SU-DHL-6 (cell line): ENCODE measurements around the gene GRIK4.

Experiments used
- H2AFZ ChIP-seq: fragments of 200-600 bp; sonication (generic); 2 replicates; pipeline ENCODE4 v1.6.1; 2014; ENCODE audit warnings: low read depth, mild to moderate bottlenecking, moderate library complexity, mixed read lengths, antibody characterized with exemption, low read length; ENCODE audit not compliant: severe bottlenecking
- H3F3A ChIP-seq: fragments of 200-600 bp; shearing (Covaris generic); 2 replicates; pipeline ENCODE4 v1.6.0; 2016; ENCODE audit warnings: antibody characterized with exemption, mild to moderate bottlenecking; ENCODE audit not compliant: insufficient read depth
- H3K27ac ChIP-seq: fragments of 200-600 bp; sonication (generic); 2 replicates; pipeline ENCODE4 v1.5.1; 2016; ENCODE audit warnings: low read depth, mild to moderate bottlenecking, low read length, moderate library complexity, mixed read lengths
- H3K27me3 ChIP-seq: fragments of 200-600 bp; sonication (generic), shearing (Covaris generic); 2 replicates; pipeline ENCODE4 v1.6.0; 2014; ENCODE audit warnings: mild to moderate bottlenecking, low read length
- H3K36me3 ChIP-seq: fragments of 200-600 bp; sonication (generic); 2 replicates; pipeline ENCODE4 v1.6.1; 2014; ENCODE audit warnings: mild to moderate bottlenecking, low read length, mixed read lengths
- H3K4me2 ChIP-seq: fragments of 300-600, 200-600 bp; shearing (Covaris generic), sonication (generic); 2 replicates; pipeline ENCODE4 v1.6.0; 2014; ENCODE audit warnings: low read length, low read depth, mild to moderate bottlenecking; ENCODE audit not compliant: poor library complexity, severe bottlenecking
- H3K4me3 ChIP-seq: fragments of 200-600 bp; sonication (generic); 2 replicates; pipeline ENCODE4 v1.5.1; 2014; ENCODE audit warnings: antibody characterized with exemption, low read length, mild to moderate bottlenecking, mixed read lengths; ENCODE audit not compliant: insufficient read depth, poor library complexity, severe bottlenecking
- H3K79me2 ChIP-seq: fragments of 200-600 bp; sonication (generic); 2 replicates; pipeline ENCODE4 v1.6.1; 2014; ENCODE audit warnings: mild to moderate bottlenecking, low read length, moderate library complexity; ENCODE audit not compliant: insufficient read depth
- H3K9ac ChIP-seq: fragments of 200-600 bp; sonication (generic); 2 replicates; pipeline ENCODE4 v1.7.0; 2014; ENCODE audit warnings: mild to moderate bottlenecking, low read length
- H3K9me2 ChIP-seq: fragments of 200-600 bp; sonication (generic); replicated peaks from 2 replicates; pipeline ENCODE4 v1.6.1; 2014; ENCODE audit warnings: low read length; ENCODE audit not compliant: insufficient read depth
- H3K9me3 ChIP-seq: fragments of 200-600 bp; sonication (generic); 2 replicates; pipeline ENCODE4 v1.6.1; 2014; ENCODE audit warnings: low read length, mixed read lengths; ENCODE audit not compliant: insufficient read depth
- H4K20me1 ChIP-seq: fragments of 200-600 bp; sonication (generic); 2 replicates; pipeline ENCODE4 v1.6.1; 2014; ENCODE audit warnings: low read depth, mild to moderate bottlenecking, antibody characterized with exemption, low read length, moderate library complexity, mixed read lengths
- CTCF ChIP-seq: fragments of 200-600 bp; sonication (generic); IDR thresholded peaks from one replicate; pipeline ENCODE4 v1.5.1; 2017; ENCODE audit warnings: antibody characterized with exemption, mild to moderate bottlenecking, low read length, moderate library complexity; ENCODE audit not compliant: insufficient read depth, poor library complexity, severe bottlenecking
- EZH2phosphoT487 ChIP-seq: fragments of 200-600 bp; sonication (generic), shearing (Covaris generic); conservative IDR thresholded peaks from 2 replicates; pipeline ENCODE4 v1.6.1; 2018; ENCODE audit warnings: mild to moderate bottlenecking, antibody characterized with exemption, low read length, moderate library complexity, mixed read lengths

The GRIK4 gene

DNA sequence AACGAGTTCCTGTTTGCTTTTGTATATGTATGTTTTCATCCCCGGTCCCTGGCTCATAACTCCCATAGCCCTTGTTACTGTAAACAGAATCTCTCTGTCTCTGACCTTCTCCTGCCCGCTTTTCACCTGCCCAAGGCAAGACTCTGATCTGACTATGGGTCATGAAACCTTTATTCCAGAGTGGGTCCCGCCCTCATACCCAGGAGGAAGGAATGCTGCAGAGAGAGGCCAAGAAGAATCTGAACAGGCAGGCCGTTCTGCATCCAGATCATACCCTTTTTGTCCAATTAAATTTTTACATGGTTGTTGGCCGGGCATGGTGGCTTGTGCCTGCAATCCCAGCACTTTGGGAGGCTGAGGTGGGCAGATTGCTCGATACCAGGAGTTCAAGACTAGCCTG lies 39.6 kb downstream of the GRIK4 start:
- H2AFZ ChIP-seq: no peak overlapping the region
- H3K9me3 ChIP-seq: no peaks in the 10 kb centered on the region
- no peak for TF ChIP-seq EZH2phosphoT487
- TF ChIP-seq CTCF: no peak
- H3K79me2 ChIP-seq: no peaks in the 10 kb centered on the region
- H3K36me3 ChIP-seq: no peaks in the 10 kb centered on the region
- H4K20me1 ChIP-seq: no peaks in the 10 kb centered on the region
- no peak overlapping the region for H3K27ac ChIP-seq
- H3K9ac ChIP-seq: no peak overlapping the region
- H3K27me3 ChIP-seq: no peaks in the 10 kb centered on the region
- no peak overlapping the region for H3K4me2 ChIP-seq
- H3K9me2 ChIP-seq: no peaks in the 10 kb centered on the region
- H3F3A ChIP-seq: no peaks in the 10 kb centered on the region
- H3K4me3 ChIP-seq: no peak overlapping the region

DNA sequence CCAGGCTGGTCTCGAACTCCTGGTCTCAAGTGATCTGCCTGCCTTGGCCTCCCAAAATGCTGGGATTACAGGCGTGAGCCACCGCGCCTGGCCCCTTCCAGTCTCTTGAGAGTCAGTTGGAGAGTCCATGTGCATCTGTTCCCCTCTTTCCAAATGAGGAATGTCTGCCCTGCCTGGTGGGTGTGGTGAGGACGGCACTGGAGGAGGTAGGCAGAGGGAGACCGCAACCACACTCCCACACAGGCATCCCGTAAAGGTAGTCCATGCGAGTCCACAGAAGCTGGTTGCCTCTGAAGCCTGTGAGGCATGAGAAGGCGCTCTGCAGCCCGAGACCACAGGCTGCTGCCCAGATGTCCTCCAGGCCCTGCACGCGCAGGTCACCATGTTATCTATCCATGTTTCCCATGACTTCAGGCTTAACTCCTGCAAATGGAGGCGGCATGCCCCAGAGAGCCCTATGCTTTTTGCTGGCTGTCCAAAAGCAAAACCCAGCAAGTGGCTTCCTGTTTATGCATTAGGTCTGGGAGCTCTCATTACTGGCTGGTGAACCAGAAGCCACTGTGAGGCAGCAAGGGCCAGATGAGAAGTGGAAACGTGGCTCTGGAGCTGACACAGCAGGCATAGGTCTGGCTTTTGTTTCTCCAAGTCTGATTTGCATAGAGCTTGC lies 43.4 kb downstream of the GRIK4 start:
- H3K9me3 ChIP-seq: no peaks in the 10 kb centered on the region
- H3K27ac ChIP-seq: no peak overlapping the region
- no peak overlapping the region for H3K9ac ChIP-seq
- no peaks in the 10 kb centered on the region for H3F3A ChIP-seq
- H2AFZ ChIP-seq: no peak overlapping the region
- no peaks in the 10 kb centered on the region for H3K36me3 ChIP-seq
- no peak overlapping the region for H3K4me3 ChIP-seq
- H3K27me3 ChIP-seq: no peaks in the 10 kb centered on the region
- H4K20me1 ChIP-seq: no peaks in the 10 kb centered on the region
- no peaks in the 10 kb centered on the region for H3K79me2 ChIP-seq
- H3K4me2 ChIP-seq: no peak overlapping the region
- H3K9me2 ChIP-seq: no peaks in the 10 kb centered on the region
- no peak for TF ChIP-seq EZH2phosphoT487
- TF ChIP-seq CTCF: no peak

DNA sequence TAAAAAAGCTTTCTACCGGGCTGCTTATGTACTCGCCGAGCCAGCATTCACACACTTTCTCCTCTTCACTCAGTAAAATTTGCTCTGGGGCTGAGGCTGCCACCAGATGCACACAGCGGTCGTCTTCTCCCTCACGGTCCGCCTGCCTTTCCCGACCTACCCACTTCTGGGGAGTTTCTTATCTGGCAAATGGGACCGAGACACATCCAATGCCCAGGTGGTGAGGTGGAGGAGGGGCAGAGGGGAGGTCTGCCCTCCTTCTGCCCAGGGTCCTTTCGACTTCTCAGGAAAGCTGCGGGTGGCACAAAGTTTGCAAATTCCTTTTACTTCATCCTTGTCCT lies 43.9 kb downstream of the GRIK4 start:
- Histone ChIP-seq H3F3A (no peaks in the 10 kb centered on the region), H2AFZ (no peak overlapping the region), H3K4me3 (no peak overlapping the region), H3K79me2 (no peaks in the 10 kb centered on the region), H3K27me3 (no peaks in the 10 kb centered on the region), H3K9me2 (no peaks in the 10 kb centered on the region), H3K9me3 (no peaks in the 10 kb centered on the region), H3K27ac (no peak overlapping the region), H3K4me2 (no peak overlapping the region), H4K20me1 (no peaks in the 10 kb centered on the region), H3K36me3 (no peaks in the 10 kb centered on the region), H3K9ac (no peak overlapping the region)
- TF ChIP-seq EZH2phosphoT487 (no peak), CTCF (no peak)
